H1 (cell line): Measurements from ENCODE around the gene BCL6B. TPM values are rescaled to one million over a fixed set of nuclear protein-coding genes. Genes with fewer than 3 reads are reported as not detected.

Source experiments
- CTCF ChIA-PET: fragments of 300-600 bp; sonication (Branson Sonifier 250); formaldehyde crosslinking; loops from one replicate; lab custom pipeline; 2021; ENCODE audit not compliant: partially characterized antibody; lab: Charles Lee
- POLR2A ChIA-PET: fragments of 300-600 bp; sonication (Branson Sonifier 250); formaldehyde crosslinking; loops from one replicate; lab custom pipeline; 2021; ENCODE audit warnings: inconsistent platforms; ENCODE audit not compliant: partially characterized antibody; lab: Charles Lee
- DNase-seq, 2 experiments: peaks; one replicate each; pipeline versions ENCODE4 v3.0.0 to v3.0.0-alpha.2; 2010 to 2022; ENCODE audit warnings: low spot score in 2 of 2, low read depth in 1 of 2, mixed read lengths in 1 of 2
- FAIRE-seq: peaks from 2 replicates; lab custom pipeline; 2011; peaks lifted over from hg19 to GRCh38; lab: Jason Lieb, UNC
- H2AFZ ChIP-seq: 2 replicates; pipeline ENCODE4 v1.8.1; 2012; ENCODE audit warnings: low read length, inconsistent platforms
- H2AK5ac ChIP-seq: 2 replicates; pipeline ENCODE4 v1.6.1; 2013; ENCODE audit warnings: low read depth, low read length
- H2BK120ac ChIP-seq: replicated peaks from 2 replicates; pipeline ENCODE3; 2013; ENCODE audit warnings: low read depth, low read length, inconsistent platforms
- H2BK12ac ChIP-seq: 2 replicates; pipeline ENCODE4 v1.6.1; 2013; ENCODE audit warnings: low read depth, low read length
- H2BK15ac ChIP-seq: 2 replicates; pipeline ENCODE4 v1.6.1; 2013; ENCODE audit warnings: low read length
- H2BK20ac ChIP-seq: 2 replicates; pipeline ENCODE4 v1.6.1; 2013; ENCODE audit warnings: low read length
- H2BK5ac ChIP-seq: 2 replicates; pipeline ENCODE4 v1.6.1; 2013; ENCODE audit warnings: low read depth, low read length
- H3K14ac ChIP-seq: 2 replicates; pipeline ENCODE4 v1.6.1; 2013; ENCODE audit warnings: inconsistent platforms; ENCODE audit not compliant: insufficient read length
- H3K18ac ChIP-seq: 2 replicates; pipeline ENCODE4 v1.6.1; 2013; ENCODE audit warnings: low read length; ENCODE audit errors: extremely low read depth
- H3K23ac ChIP-seq: 2 replicates; pipeline ENCODE4 v1.6.1; 2013; ENCODE audit warnings: inconsistent platforms; ENCODE audit not compliant: insufficient read length
- H3K23me2 ChIP-seq: 2 replicates; pipeline ENCODE4 v1.6.1; 2013; ENCODE audit warnings: low read depth, low read length
- H3K27ac ChIP-seq: 2 replicates; pipeline ENCODE4 v1.6.1; 2011; ENCODE audit warnings: low read depth, low read length, inconsistent platforms
- H3K27me3 ChIP-seq, 4 experiments: replicated peaks in 1 of 4; 1 replicate in 1 of 4; 2 replicates in 3 of 4; pipeline versions ENCODE4 v1.6.1 to v1.8.1; 2011 to 2013; ENCODE audit warnings: low read length in 3 of 4, mild to moderate bottlenecking in 3 of 4, inconsistent platforms in 2 of 4, mixed read lengths in 2 of 4, moderate library complexity in 1 of 4; ENCODE audit not compliant: control insufficient read depth in 3 of 4, insufficient read depth in 3 of 4; ENCODE audit errors: extremely low read depth in 1 of 4
- H3K36me3 ChIP-seq, 4 experiments: 2 replicates each; pipeline versions ENCODE4 v1.6.1 to v1.8.1; 2011 to 2013; ENCODE audit warnings: mild to moderate bottlenecking in 4 of 4, low read length in 3 of 4, moderate library complexity in 2 of 4, control low read depth in 1 of 4, inconsistent platforms in 1 of 4; ENCODE audit not compliant: insufficient read depth in 4 of 4, control insufficient read depth in 2 of 4
- H3K4ac ChIP-seq: replicated peaks from 2 replicates; pipeline ENCODE3; 2013; ENCODE audit warnings: low read length, low read depth, mixed read lengths, inconsistent platforms; ENCODE audit not compliant: insufficient read length
- H3K4me1 ChIP-seq, 4 experiments: replicated peaks in 1 of 4; 1 replicate in 1 of 4; 2 replicates in 3 of 4; pipeline versions ENCODE4 v1.6.1 to v1.8.1; 2011 to 2013; ENCODE audit warnings: low read length in 3 of 4, inconsistent platforms in 2 of 4, mixed read lengths in 1 of 4; ENCODE audit not compliant: insufficient read depth in 4 of 4, control insufficient read depth in 3 of 4
- H3K4me2 ChIP-seq, 2 experiments: 2 replicates each; pipeline versions ENCODE4 v1.6.1 to v1.8.1; 2011 to 2013; ENCODE audit warnings: low read depth in 2 of 2, low read length in 2 of 2, control low read depth in 1 of 2, inconsistent platforms in 1 of 2, mild to moderate bottlenecking in 1 of 2; ENCODE audit not compliant: insufficient read depth in 1 of 2
- H3K4me3 ChIP-seq, 4 experiments: fragments of 200-600, 300-600 bp in 1 of 4; sonication (generic), shearing (Covaris generic), sonication (Bioruptor Twin) in 1 of 4; 2 replicates each; pipeline versions ENCODE4 v1.5.1 to v1.8.1; 2011 to 2016; ENCODE audit warnings: low read length in 4 of 4, low read depth in 3 of 4, control low read depth in 2 of 4, inconsistent platforms in 2 of 4, mild to moderate bottlenecking in 2 of 4, mixed read lengths in 1 of 4, moderate library complexity in 1 of 4; ENCODE audit not compliant: insufficient read depth in 2 of 4; ENCODE audit errors: extremely low read depth in 1 of 4
- H3K56ac ChIP-seq: replicated peaks from 2 replicates; pipeline ENCODE3; 2013; ENCODE audit warnings: low read depth, mild to moderate bottlenecking, mixed read lengths, low read length, inconsistent platforms; ENCODE audit not compliant: insufficient read length
- H3K79me1 ChIP-seq: 2 replicates; pipeline ENCODE4 v1.6.1; 2013; ENCODE audit warnings: low read depth, low read length, control low read depth
- H3K79me2 ChIP-seq, 2 experiments: 2 replicates each; pipeline versions ENCODE4 v1.6.1 to v1.8.1; 2012 to 2013; ENCODE audit warnings: low read length in 2 of 2, mild to moderate bottlenecking in 2 of 2, inconsistent platforms in 1 of 2; ENCODE audit not compliant: insufficient read depth in 2 of 2, control insufficient read depth in 1 of 2
- H3K9ac ChIP-seq, 4 experiments: replicated peaks in 1 of 4; 1 replicate in 1 of 4; 2 replicates in 3 of 4; pipeline versions ENCODE4 v1.6.1 to v1.8.1; 2011 to 2013; ENCODE audit warnings: low read depth in 3 of 4, low read length in 3 of 4, control low read depth in 2 of 4, mild to moderate bottlenecking in 2 of 4, moderate library complexity in 2 of 4, inconsistent platforms in 1 of 4; ENCODE audit errors: extremely low read depth in 1 of 4
- H3K9me3 ChIP-seq, 2 experiments: 2 replicates each; pipeline versions ENCODE4 v1.6.1 to v1.8.1; 2012 to 2013; ENCODE audit warnings: mild to moderate bottlenecking in 2 of 2, moderate library complexity in 2 of 2, control low read depth in 1 of 2, inconsistent platforms in 1 of 2, low read depth in 1 of 2, low read length in 1 of 2, mixed read lengths in 1 of 2; ENCODE audit not compliant: insufficient read depth in 2 of 2
- H4K20me1 ChIP-seq, 2 experiments: replicated peaks in 1 of 2; 2 replicates each; pipeline versions ENCODE3 to v1.8.1; 2011 to 2013; ENCODE audit warnings: inconsistent platforms in 2 of 2, low read length in 2 of 2, mild to moderate bottlenecking in 1 of 2; ENCODE audit not compliant: insufficient read depth in 2 of 2, control insufficient read depth in 1 of 2
- H4K5ac ChIP-seq: 2 replicates; pipeline ENCODE4 v1.6.1; 2013; ENCODE audit warnings: low read length, low read depth, mixed read lengths, inconsistent platforms; ENCODE audit not compliant: insufficient read length
- H4K8ac ChIP-seq: 2 replicates; pipeline ENCODE4 v1.8.0; 2013; ENCODE audit warnings: mild to moderate bottlenecking, moderate library complexity, low read length, inconsistent platforms; ENCODE audit not compliant: insufficient read depth; ENCODE audit errors: extremely low read depth
- H4K91ac ChIP-seq: replicated peaks from 2 replicates; pipeline ENCODE3; 2013; ENCODE audit warnings: low read length, mixed read lengths, inconsistent platforms; ENCODE audit not compliant: insufficient read length
- HDAC2 ChIP-seq, 2 experiments: fragments of 300-600 bp in 1 of 2; sonication (generic) in 1 of 2; IDR thresholded peaks; 2 replicates each; pipeline ENCODE4 v1.6.1; 2011 to 2012; ENCODE audit warnings: low read depth in 2 of 2, low read length in 2 of 2, mild to moderate bottlenecking in 2 of 2, moderate library complexity in 2 of 2, borderline replicate concordance in 1 of 2, inconsistent platforms in 1 of 2
- MAFK ChIP-seq: IDR thresholded peaks from 2 replicates; pipeline ENCODE4 v1.6.1; 2012; ENCODE audit warnings: low read depth, mild to moderate bottlenecking, improper control_type of control experiment, low read length
- SIN3A ChIP-seq, 2 experiments: IDR thresholded peaks in 1 of 2; conservative IDR thresholded peaks in 1 of 2; 2 replicates each; pipeline ENCODE4 v1.6.1; 2011 to 2012; ENCODE audit warnings: low read length in 2 of 2, improper control_type of control experiment in 1 of 2, low read depth in 1 of 2, mild to moderate bottlenecking in 1 of 2
- TBP ChIP-seq: IDR thresholded peaks from 2 replicates; pipeline ENCODE4 v1.6.1; 2011; ENCODE audit warnings: low read depth, low read length, improper control_type of control experiment
- YY1 ChIP-seq: IDR thresholded peaks from 2 replicates; pipeline ENCODE4 v1.6.1; 2011; ENCODE audit warnings: low read depth, mild to moderate bottlenecking, low read length
- WGBS, 2 experiments: shearing (Covaris generic) in 1 of 2; methylation state at CpG; one replicate each; pipeline versions ENCODE4 v1.1.6 to v1.1.7; 2013 to 2015; ENCODE audit warnings: low lambda C conversion rate in 2 of 2, mixed read lengths in 2 of 2, inconsistent platforms in 1 of 2, low coverage in 1 of 2, missing lambda C conversion rate in 1 of 2; ENCODE audit not compliant: insufficient replicate concordance in 2 of 2, insufficient coverage in 1 of 2, insufficient read length in 1 of 2; ENCODE audit errors: extremely low coverage in 1 of 2, missing lambda C conversion rate in 1 of 2; 5-methylcytosine and 5-hydroxymethylcytosine counted together
- polyA plus RNA-seq, 7 experiments: library from polyadenylated mRNA; depleted of rRNA in 3 of 7; stranded (reverse) in 5 of 7; unstranded in 2 of 7; fragments of >200 nt in 5 of 7; fragments of 200-250 nt in 2 of 7; gene quantifications; 1 replicate in 5 of 7; 2 replicates in 1 of 7; 4 replicates in 1 of 7; pipeline versions ENCODE4 v1.2.1 to v1.2.3, GENCODE V29; 2011 to 2013; ENCODE audit warnings: missing spikeins in 2 of 7, mixed read lengths in 2 of 7
- total RNA-seq: library from RNA; stranded (reverse); fragmentation: NEBNext Ultra II Directional; extraction: Animal tissue kit (Norgen Biotek cat#: 25700); gene quantifications from 2 replicates; pipeline ENCODE4 v1.2.1, GENCODE V29; 2021
- TF ChIP-seq, protein P1 (sequence below): IDR thresholded peaks from 2 replicates; pipeline ENCODE4 v1.6.1; 2012; ENCODE audit warnings: low read length, inconsistent platforms
- TF ChIP-seq, protein P2 (sequence below), 3 experiments: IDR thresholded peaks; 1 replicate in 2 of 3; 2 replicates in 1 of 3; pipeline versions ENCODE4 v1.5.1 to v1.6.1; 2011; ENCODE audit warnings: low read length in 3 of 3, mild to moderate bottlenecking in 3 of 3, inconsistent platforms in 2 of 3, low read depth in 1 of 3, moderate library complexity in 1 of 3; ENCODE audit not compliant: insufficient read depth in 1 of 3; ENCODE audit errors: control extremely low read depth in 1 of 3

The BCL6B gene
- total and polyA plus RNA-seq, 2 of the 8 experiments (the other 6 are each of a cell fraction or from before 2014, with no cell fraction given), result 6.6 to 8.7 TPM

DNA sequence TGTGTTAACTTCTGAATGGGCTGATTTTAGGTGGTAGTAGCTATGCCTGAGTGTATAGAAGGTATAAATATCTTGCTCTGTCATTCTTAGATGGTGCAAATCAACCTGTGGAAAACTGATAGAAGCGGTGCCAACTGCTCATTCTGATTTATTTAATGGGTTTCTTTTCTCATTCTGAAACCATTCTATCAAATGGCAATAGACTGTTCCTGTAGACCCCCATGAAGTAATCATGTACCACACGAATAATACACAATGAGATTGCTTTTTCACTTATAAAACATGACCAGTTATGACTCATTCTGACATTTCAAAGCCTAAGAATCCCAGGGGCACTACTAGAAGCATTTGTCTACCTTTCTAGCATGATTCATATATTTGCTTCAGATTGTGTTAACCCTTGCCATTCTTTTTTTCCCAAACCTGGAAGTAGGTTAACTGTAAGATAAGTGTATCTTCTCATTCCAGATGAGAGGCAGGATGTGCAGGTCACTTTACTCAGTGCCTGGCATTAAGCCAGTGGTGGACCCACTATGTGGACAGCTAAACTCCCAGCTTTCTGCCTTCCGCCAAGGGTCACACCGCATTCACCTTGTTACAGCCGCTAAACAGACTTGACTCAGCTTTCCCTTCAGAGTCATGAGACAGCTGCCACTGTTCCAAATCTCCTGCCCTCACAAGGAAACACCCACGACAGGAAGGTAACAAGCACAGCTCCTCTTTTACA, 37.5 kb downstream of the BCL6B start:
- CTCF ChIA-PET, result interaction anchor here (1.1 to 17.5 kb wide), 3 partner anchors 13 to 80 kb away, joined by 4 to 434 read pairs (median 4); no protein-coding TSS in a partner anchor
- H4K5ac ChIP-seq, result no peak overlapping the region
- no peaks in the 10 kb centered on the region for H3K23me2 ChIP-seq
- no peak overlapping the region for H3K27ac ChIP-seq
- H2BK20ac ChIP-seq, result no peak overlapping the region
- H4K20me1 ChIP-seq, result no peaks in the 10 kb centered on the region
- no peaks in the 10 kb centered on the region for H3K9me3 ChIP-seq
- no peak overlapping the region for H2AK5ac ChIP-seq
- H3K4ac ChIP-seq, result no peak overlapping the region
- no peaks in the 10 kb centered on the region for H3K79me1 ChIP-seq
- DNase-seq (no peak), FAIRE-seq (no peak)
- H3K23ac ChIP-seq, result no peak overlapping the region
- no peak overlapping the region for H3K56ac ChIP-seq
- H4K91ac ChIP-seq, result no peak overlapping the region
- H3K4me2 ChIP-seq, result no peak overlapping the region
- H3K9ac ChIP-seq, result no peak overlapping the region
- H2BK5ac ChIP-seq, result no peak overlapping the region
- H2BK15ac ChIP-seq, result no peak overlapping the region
- no peak overlapping the region for H2BK12ac ChIP-seq
- no peaks in the 10 kb centered on the region for H3K79me2 ChIP-seq
- no peak overlapping the region for H2BK120ac ChIP-seq
- WGBS, 2 experiments, result 71% methylated on average over 6 of the region's 6 CpGs; no CpG with 5 or more reads in 1 of the 2 experiments
- H3K27me3 ChIP-seq, result no peaks in the 10 kb centered on the region
- H3K4me1 ChIP-seq, result no peaks in the 10 kb centered on the region; a peak in 1 of 7 replicates
- POLR2A ChIA-PET, result no interaction called here
- no peak overlapping the region for H2AFZ ChIP-seq
- no peak overlapping the region for H3K4me3 ChIP-seq
- H3K36me3 ChIP-seq, result no peaks in the 10 kb centered on the region
- H4K8ac ChIP-seq, result no peak overlapping the region
- H3K14ac ChIP-seq, result no peak overlapping the region
- no peak overlapping the region for H3K18ac ChIP-seq
- TF ChIP-seq MAFK (no peak), TBP (no peak), HDAC2 (IDR thresholded peaks at IDR 0.05; ENCODE audit: borderline replicate concordance in 1 of 2, low read depth in 2 of 2, low read length in 2 of 2) (no peak), SIN3A (conservative IDR thresholded peaks at IDR 0.05 in 1 of 2, IDR thresholded peaks at IDR 0.05 in 1 of 2; ENCODE audit: low read depth in 1 of 2, low read length in 2 of 2) (no peak), YY1 (no peak)
- TF ChIP-seq, protein P1, sequence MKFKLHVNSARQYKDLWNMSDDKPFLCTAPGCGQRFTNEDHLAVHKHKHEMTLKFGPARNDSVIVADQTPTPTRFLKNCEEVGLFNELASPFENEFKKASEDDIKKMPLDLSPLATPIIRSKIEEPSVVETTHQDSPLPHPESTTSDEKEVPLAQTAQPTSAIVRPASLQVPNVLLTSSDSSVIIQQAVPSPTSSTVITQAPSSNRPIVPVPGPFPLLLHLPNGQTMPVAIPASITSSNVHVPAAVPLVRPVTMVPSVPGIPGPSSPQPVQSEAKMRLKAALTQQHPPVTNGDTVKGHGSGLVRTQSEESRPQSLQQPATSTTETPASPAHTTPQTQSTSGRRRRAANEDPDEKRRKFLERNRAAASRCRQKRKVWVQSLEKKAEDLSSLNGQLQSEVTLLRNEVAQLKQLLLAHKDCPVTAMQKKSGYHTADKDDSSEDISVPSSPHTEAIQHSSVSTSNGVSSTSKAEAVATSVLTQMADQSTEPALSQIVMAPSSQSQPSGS, result no peak
- TF ChIP-seq, protein P2, sequence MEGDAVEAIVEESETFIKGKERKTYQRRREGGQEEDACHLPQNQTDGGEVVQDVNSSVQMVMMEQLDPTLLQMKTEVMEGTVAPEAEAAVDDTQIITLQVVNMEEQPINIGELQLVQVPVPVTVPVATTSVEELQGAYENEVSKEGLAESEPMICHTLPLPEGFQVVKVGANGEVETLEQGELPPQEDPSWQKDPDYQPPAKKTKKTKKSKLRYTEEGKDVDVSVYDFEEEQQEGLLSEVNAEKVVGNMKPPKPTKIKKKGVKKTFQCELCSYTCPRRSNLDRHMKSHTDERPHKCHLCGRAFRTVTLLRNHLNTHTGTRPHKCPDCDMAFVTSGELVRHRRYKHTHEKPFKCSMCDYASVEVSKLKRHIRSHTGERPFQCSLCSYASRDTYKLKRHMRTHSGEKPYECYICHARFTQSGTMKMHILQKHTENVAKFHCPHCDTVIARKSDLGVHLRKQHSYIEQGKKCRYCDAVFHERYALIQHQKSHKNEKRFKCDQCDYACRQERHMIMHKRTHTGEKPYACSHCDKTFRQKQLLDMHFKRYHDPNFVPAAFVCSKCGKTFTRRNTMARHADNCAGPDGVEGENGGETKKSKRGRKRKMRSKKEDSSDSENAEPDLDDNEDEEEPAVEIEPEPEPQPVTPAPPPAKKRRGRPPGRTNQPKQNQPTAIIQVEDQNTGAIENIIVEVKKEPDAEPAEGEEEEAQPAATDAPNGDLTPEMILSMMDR (IDR thresholded peaks at IDR 0.05; ENCODE audit: control extremely low read depth in 1 of 3, insufficient read depth in 1 of 3, low read depth in 1 of 3, low read length in 3 of 3), result no peak
